OCI-LY1 (cell line): ENCODE results near the gene PCSK5.

Experiments
- EZH2 ChIP-seq: fragments of 200-600 bp; sonication (generic), shearing (Covaris generic); IDR thresholded peaks from 2 replicates; pipeline ENCODE4 v1.8.0; 2017; ENCODE audit warnings: borderline replicate concordance, mixed run types, mild to moderate bottlenecking, antibody characterized with exemption, low read length, moderate library complexity, mixed read lengths
- TF ChIP-seq, protein P1 (sequence below): fragments of 200-600 bp; sonication (generic), shearing (Covaris generic); IDR thresholded peaks from 2 replicates; pipeline ENCODE4 v1.5.1; 2017; ENCODE audit warnings: mild to moderate bottlenecking, antibody characterized with exemption, low read length, moderate library complexity, mixed read lengths

- TF ChIP-seq, protein P1, sequence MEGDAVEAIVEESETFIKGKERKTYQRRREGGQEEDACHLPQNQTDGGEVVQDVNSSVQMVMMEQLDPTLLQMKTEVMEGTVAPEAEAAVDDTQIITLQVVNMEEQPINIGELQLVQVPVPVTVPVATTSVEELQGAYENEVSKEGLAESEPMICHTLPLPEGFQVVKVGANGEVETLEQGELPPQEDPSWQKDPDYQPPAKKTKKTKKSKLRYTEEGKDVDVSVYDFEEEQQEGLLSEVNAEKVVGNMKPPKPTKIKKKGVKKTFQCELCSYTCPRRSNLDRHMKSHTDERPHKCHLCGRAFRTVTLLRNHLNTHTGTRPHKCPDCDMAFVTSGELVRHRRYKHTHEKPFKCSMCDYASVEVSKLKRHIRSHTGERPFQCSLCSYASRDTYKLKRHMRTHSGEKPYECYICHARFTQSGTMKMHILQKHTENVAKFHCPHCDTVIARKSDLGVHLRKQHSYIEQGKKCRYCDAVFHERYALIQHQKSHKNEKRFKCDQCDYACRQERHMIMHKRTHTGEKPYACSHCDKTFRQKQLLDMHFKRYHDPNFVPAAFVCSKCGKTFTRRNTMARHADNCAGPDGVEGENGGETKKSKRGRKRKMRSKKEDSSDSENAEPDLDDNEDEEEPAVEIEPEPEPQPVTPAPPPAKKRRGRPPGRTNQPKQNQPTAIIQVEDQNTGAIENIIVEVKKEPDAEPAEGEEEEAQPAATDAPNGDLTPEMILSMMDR: no peak
- no peak for TF ChIP-seq EZH2
These were observed 223.7 kb downstream of the PCSK5 start for GRCh38 chr9:76114144-76114543.
